OCI-LY1 (cell line): ENCODE measurements around the gene NKX1-1.

Experiments used
- H2AFZ ChIP-seq: fragments of 200-600 bp; sonication (generic), shearing (Covaris generic); 2 replicates; pipeline ENCODE4 v1.6.0; 2014; ENCODE audit warnings: antibody characterized with exemption, mild to moderate bottlenecking, low read length
- H3F3A ChIP-seq: fragments of 200-600 bp; sonication (generic), shearing (Covaris generic); 2 replicates; pipeline ENCODE4 v1.6.0; 2014; ENCODE audit warnings: mild to moderate bottlenecking, antibody characterized with exemption, low read length, moderate library complexity; ENCODE audit not compliant: insufficient read depth
- H3K27ac ChIP-seq: fragments of 200-600 bp; sonication (generic); 2 replicates; pipeline ENCODE4 v1.5.1; 2014; ENCODE audit warnings: low read length, mixed run types, mild to moderate bottlenecking, low read depth; ENCODE audit not compliant: poor library complexity, severe bottlenecking
- H3K27me3 ChIP-seq: fragments of 200-600 bp; sonication (generic); 2 replicates; pipeline ENCODE4 v1.6.0; 2014; ENCODE audit warnings: antibody characterized with exemption, mild to moderate bottlenecking, low read length, moderate library complexity; ENCODE audit not compliant: insufficient read depth
- H3K36me3 ChIP-seq: fragments of 200-600 bp; sonication (generic); 2 replicates; pipeline ENCODE4 v1.6.1; 2014; ENCODE audit warnings: mild to moderate bottlenecking, antibody characterized with exemption, low read length, moderate library complexity, mixed read lengths; ENCODE audit not compliant: insufficient read depth
- H3K4me1 ChIP-seq: fragments of 200-600 bp; sonication (generic); 2 replicates; pipeline ENCODE4 v1.5.1; 2014; ENCODE audit warnings: mild to moderate bottlenecking, low read length, moderate library complexity; ENCODE audit not compliant: insufficient read depth, severe bottlenecking
- H3K4me2 ChIP-seq: fragments of 200-600 bp; sonication (generic), shearing (Covaris generic); 2 replicates; pipeline ENCODE4 v1.6.1; 2014; ENCODE audit warnings: low read length
- H3K4me3 ChIP-seq: fragments of 200-600 bp; sonication (generic); 2 replicates; pipeline ENCODE4 v1.5.1; 2014; ENCODE audit warnings: low read length, low read depth, mild to moderate bottlenecking, mixed read lengths; ENCODE audit not compliant: poor library complexity, severe bottlenecking
- H3K79me2 ChIP-seq: fragments of 200-600 bp; shearing (Covaris generic); 2 replicates; pipeline ENCODE4 v1.6.1; 2016; ENCODE audit warnings: mixed run types, low read length, mixed read lengths; ENCODE audit not compliant: insufficient read depth
- H3K9ac ChIP-seq: fragments of 200-600 bp; sonication (generic), shearing (Covaris generic); 2 replicates; pipeline ENCODE4 v1.6.1; 2014; ENCODE audit warnings: mild to moderate bottlenecking, low read length, mixed read lengths
- H3K9me2 ChIP-seq: fragments of 200-600 bp; sonication (generic), shearing (Covaris generic); 2 replicates; pipeline ENCODE4 v1.6.1; 2014; ENCODE audit warnings: low read depth, mild to moderate bottlenecking, low read length, mixed read lengths
- H3K9me3 ChIP-seq: fragments of 200-600 bp; shearing (Covaris generic); 2 replicates; pipeline ENCODE4 v1.6.1; 2014; ENCODE audit warnings: low read length, mixed read lengths
- H4K20me1 ChIP-seq: fragments of 200-600 bp; sonication (generic), shearing (Covaris generic); 2 replicates; pipeline ENCODE4 v1.6.0; 2016; ENCODE audit warnings: mild to moderate bottlenecking, low read length; ENCODE audit not compliant: insufficient read depth
- EZH2 ChIP-seq: fragments of 200-600 bp; sonication (generic), shearing (Covaris generic); IDR thresholded peaks from 2 replicates; pipeline ENCODE4 v1.8.0; 2017; ENCODE audit warnings: borderline replicate concordance, mixed run types, mild to moderate bottlenecking, antibody characterized with exemption, low read length, moderate library complexity, mixed read lengths
- TF ChIP-seq, protein P1 (sequence below): fragments of 200-600 bp; sonication (generic), shearing (Covaris generic); IDR thresholded peaks from 2 replicates; pipeline ENCODE4 v1.5.1; 2017; ENCODE audit warnings: mild to moderate bottlenecking, antibody characterized with exemption, low read length, moderate library complexity, mixed read lengths

NKX1-1 gene

DNA sequence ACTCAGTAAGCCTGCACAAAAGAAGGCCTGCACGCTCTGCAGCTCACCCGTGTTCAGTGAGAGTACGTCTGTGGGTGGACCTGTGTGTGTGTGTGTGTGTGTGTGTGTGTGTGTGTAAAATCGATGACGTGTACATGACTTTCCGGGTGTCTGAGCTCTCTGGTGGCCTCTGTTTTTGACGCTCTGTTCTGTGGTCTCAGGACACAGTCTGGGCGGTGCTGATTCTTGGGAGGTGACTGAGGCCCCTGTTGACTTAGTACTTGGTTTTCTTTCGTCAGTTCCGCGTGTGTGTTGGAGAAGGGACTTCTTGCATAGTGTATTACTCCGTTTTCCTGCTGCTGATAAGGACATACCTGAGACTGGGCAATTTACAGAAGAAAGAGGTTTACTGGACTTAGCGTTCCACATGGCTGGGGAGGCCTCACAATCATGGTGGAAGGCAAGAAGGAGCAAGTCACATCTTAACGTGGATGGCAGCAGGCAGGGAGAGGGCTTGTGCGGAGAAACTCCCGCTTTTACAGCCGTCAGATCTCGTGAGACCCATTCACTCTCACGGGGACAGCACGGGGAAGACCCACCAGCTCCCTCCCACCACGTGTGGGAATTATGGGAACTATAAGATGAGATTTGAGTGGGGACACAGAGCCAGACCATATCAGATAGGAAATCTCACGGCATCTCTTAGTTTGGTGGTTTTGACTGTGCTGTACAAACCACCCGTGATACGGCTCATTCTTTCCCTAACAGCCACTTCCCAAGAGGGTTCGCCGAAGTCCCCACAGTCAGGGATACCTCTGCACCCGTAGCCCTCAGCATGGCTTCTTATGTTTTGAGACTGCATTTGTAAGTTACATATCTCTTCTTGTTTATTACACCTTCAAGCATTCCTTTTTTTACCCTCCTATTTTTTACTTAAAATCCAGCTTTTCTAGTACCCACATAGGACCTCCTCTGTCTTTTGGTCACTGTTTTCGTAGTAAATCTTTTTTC lies 34.8 kb downstream of the NKX1-1 start:
- no peaks in the 10 kb centered on the region for H3K79me2 ChIP-seq
- no peaks in the 10 kb centered on the region for H3K27me3 ChIP-seq
- H3K9me3 ChIP-seq, result no peaks in the 10 kb centered on the region
- no peak overlapping the region for H3K27ac ChIP-seq
- no peaks in the 10 kb centered on the region for H3K36me3 ChIP-seq
- TF ChIP-seq, protein P1, sequence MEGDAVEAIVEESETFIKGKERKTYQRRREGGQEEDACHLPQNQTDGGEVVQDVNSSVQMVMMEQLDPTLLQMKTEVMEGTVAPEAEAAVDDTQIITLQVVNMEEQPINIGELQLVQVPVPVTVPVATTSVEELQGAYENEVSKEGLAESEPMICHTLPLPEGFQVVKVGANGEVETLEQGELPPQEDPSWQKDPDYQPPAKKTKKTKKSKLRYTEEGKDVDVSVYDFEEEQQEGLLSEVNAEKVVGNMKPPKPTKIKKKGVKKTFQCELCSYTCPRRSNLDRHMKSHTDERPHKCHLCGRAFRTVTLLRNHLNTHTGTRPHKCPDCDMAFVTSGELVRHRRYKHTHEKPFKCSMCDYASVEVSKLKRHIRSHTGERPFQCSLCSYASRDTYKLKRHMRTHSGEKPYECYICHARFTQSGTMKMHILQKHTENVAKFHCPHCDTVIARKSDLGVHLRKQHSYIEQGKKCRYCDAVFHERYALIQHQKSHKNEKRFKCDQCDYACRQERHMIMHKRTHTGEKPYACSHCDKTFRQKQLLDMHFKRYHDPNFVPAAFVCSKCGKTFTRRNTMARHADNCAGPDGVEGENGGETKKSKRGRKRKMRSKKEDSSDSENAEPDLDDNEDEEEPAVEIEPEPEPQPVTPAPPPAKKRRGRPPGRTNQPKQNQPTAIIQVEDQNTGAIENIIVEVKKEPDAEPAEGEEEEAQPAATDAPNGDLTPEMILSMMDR, result no peak
- no peak for TF ChIP-seq EZH2
- no peak overlapping the region for H3K9ac ChIP-seq
- no peaks in the 10 kb centered on the region for H4K20me1 ChIP-seq
- no peaks in the 10 kb centered on the region for H3F3A ChIP-seq
- no peaks in the 10 kb centered on the region for H3K9me2 ChIP-seq
- no peak overlapping the region for H2AFZ ChIP-seq
- no peak overlapping the region for H3K4me2 ChIP-seq
- H3K4me3 ChIP-seq, result no peak overlapping the region
- H3K4me1 ChIP-seq, result no peaks in the 10 kb centered on the region

DNA sequence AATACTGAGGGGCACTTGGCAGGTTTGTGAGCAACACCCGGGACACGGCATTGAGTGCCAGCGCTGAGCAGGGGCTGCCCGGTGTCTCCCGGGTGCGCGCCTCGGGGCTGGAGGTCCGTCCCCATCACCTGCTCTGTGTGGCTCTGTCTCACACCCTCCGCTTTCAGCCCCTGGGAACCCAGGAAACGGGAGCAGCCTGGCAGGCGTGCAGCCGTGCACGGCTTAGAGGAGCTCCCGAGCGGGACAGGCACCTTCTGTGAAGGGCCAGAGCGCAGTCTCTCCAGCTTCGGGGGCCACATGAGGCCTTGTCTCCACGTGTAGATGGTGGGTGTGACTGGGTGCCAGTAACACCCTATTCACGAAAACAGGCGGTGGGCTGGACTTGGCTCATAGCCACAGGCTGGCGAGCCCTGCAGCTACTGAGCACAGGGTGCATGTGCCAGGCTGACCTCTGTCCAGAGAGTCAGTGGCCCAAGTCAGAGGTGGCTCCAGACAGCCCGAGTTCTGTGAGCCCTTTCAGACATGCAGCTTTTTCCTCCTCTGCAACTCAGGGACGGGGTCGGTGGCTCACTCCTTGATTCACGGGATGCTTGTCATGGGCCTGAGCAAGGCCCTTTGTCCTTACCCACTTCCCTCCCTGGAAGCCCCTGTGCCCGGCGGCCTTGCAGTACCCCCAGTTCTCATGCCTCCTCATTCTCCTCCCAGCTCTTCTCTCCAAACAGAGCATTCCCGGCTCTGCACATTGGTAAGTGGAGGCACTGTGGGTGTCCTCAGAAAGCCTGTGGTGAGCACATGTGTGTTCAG lies 35.7 kb downstream of the NKX1-1 start:
- Histone ChIP-seq H3F3A (no peaks in the 10 kb centered on the region), H3K27me3 (no peaks in the 10 kb centered on the region), H3K9me2 (no peaks in the 10 kb centered on the region), H3K4me3 (no peak overlapping the region), H3K79me2 (no peaks in the 10 kb centered on the region), H3K9ac (no peak overlapping the region), H3K27ac (no peak overlapping the region), H3K4me2 (no peak overlapping the region), H2AFZ (no peak overlapping the region), H4K20me1 (no peaks in the 10 kb centered on the region), H3K9me3 (no peaks in the 10 kb centered on the region), H3K4me1 (no peaks in the 10 kb centered on the region), H3K36me3 (no peaks in the 10 kb centered on the region)
- TF ChIP-seq EZH2, result no peak
- TF ChIP-seq, protein P1, result no peak

DNA sequence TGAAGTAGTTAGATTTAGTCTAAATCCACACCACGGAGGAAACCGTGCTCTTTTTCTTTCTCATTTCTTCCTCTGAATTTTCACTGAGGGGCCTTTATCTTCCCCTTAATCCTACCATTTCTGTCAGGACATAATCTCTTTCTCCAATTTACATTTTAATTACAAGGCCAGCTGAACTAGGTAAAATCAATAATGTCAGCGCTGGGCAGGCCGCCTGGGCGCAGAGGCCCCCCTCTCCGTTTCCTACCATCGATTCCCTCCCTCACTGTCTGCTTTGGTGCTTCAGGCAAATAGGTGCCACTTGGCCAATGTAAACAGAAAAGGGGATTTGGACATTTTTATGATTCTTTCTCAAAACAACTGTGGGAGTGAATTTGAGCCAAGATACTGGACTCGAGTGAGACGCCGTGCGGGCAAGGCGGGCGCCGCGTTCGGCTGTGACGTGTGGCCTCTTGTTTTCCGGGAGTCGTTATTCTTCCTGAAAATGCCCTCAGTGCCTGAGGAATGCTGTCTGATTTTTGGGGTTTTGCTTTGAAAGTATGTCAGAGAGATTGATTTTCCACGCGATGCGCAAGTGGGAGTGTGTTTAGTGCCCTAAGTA lies 36.7 kb downstream of the NKX1-1 start:
- no peaks in the 10 kb centered on the region for H4K20me1 ChIP-seq
- H3K4me2 ChIP-seq, result no peak overlapping the region
- H3K9me3 ChIP-seq, result no peaks in the 10 kb centered on the region
- no peak overlapping the region for H3K4me3 ChIP-seq
- H3K36me3 ChIP-seq, result no peaks in the 10 kb centered on the region
- no peak overlapping the region for H2AFZ ChIP-seq
- H3K79me2 ChIP-seq, result no peaks in the 10 kb centered on the region
- no peak overlapping the region for H3K27ac ChIP-seq
- H3F3A ChIP-seq, result no peaks in the 10 kb centered on the region
- no peak overlapping the region for H3K9ac ChIP-seq
- H3K27me3 ChIP-seq, result no peaks in the 10 kb centered on the region
- H3K9me2 ChIP-seq, result no peaks in the 10 kb centered on the region
- no peak for TF ChIP-seq EZH2
- TF ChIP-seq, protein P1, result no peak
- no peaks in the 10 kb centered on the region for H3K4me1 ChIP-seq
